ENCODE data around the gene OR7C2. TPM values are rescaled to one million over a fixed set of nuclear protein-coding genes. Genes with fewer than 3 reads are reported as not detected.

Gene OR7C2
- total and polyA plus RNA-seq, 2 experiments from 2014 or later = not detected

DNA sequence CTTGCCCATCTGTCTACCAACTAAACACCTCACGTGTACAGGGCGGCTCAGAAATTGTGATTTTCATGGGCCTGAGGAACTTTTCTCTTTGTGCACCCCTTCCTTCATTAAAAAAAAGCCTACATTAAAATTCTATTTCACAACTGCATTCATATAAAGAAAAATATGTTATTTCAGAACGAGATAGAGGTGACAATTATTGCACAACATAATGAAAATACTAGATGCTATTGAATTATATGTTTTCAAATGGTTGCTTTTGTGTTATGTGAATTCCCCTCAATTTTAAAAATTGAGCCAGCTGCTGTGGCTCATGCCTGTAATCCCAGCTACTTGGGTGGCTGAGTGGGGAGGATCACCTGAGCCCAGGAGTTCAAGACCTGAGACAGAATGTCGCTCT lies 33.2 kb downstream of the OR7C2 start:
- H3F3A ChIP-seq (replicated peaks; ENCODE audit: low read depth) = no peaks in the 10 kb centered on the region
- H3K4me1 ChIP-seq (ENCODE audit: insufficient read depth) = no peaks in the 10 kb centered on the region
- peaks cover 8% of the 10 kb centered on the region; the same call in 1 of the 2 replicates for H3K27me3 ChIP-seq (ENCODE audit: insufficient read depth)
- ATAC-seq = no peak
- no peak overlapping the region for H3K4me2 ChIP-seq
- no peak for DNase-seq (ENCODE audit: low spot score)
- Mint-ChIP-seq H3K4me1 (peaks cover 13% of the 10 kb centered on the region), H3K27me3 (ENCODE audit: insufficient read depth, low read depth, poor library complexity) (peaks cover 11% of the 10 kb centered on the region), H3K36me3 (ENCODE audit: low read depth) (peaks cover 24% of the 10 kb centered on the region), H3K9me3 (no peaks in the 10 kb centered on the region), H3K4me3 (no peak overlapping the region), H3K27ac (no peak overlapping the region)
- H3K36me3 ChIP-seq (ENCODE audit: insufficient read depth) = peaks cover 5% of the 10 kb centered on the region; the same call in 1 of the 2 replicates
- H3K79me2 ChIP-seq (replicated peaks; ENCODE audit: insufficient read depth) = no peaks in the 10 kb centered on the region
- H3K9me2 ChIP-seq (ENCODE audit: insufficient read depth) = no peaks in the 10 kb centered on the region
- TF ChIP-seq STAT1 (IDR thresholded peaks at IDR 0.05; ENCODE audit: unreplicated experiment) (no peak), ZNF114 (CRISPR knock-in tag; IDR thresholded peaks at IDR 0.05) (no peak)
- no peak overlapping the region for H3K27ac ChIP-seq (ENCODE audit: low read depth)
- no peak overlapping the region for H2AFZ ChIP-seq
- no peak overlapping the region for H3K4me3 ChIP-seq
- peaks cover 6% of the 10 kb centered on the region; the same call in 1 of the 2 replicates for H4K20me1 ChIP-seq (replicated peaks; ENCODE audit: insufficient read depth)

DNA sequence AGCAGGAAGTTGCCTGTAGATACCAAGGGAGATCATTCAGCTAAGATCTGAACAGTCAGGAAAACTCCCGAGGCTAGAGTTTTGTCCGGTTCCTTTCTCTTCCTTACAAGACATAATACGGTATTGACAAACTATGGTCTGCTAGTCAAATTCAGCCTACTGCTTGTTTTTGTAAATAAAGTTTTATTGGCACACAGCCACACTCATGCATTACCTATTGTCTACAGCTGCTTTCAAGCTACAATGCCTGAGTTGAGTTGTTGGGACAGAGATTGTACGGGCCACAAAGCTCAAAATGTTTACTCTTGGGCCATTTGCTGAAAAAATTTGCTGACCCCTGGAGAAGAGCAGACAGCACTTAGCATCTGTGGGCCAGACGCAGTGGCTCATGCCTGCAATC lies 35.8 kb downstream of the OR7C2 start:
- H2AFZ ChIP-seq = no peak overlapping the region
- no peak overlapping the region for H3K4me2 ChIP-seq
- H3K27me3 ChIP-seq (ENCODE audit: insufficient read depth) = peaks cover 8% of the 10 kb centered on the region; the same call in 1 of the 2 replicates
- DNase-seq (ENCODE audit: low spot score) (no peak), ATAC-seq (no peak)
- Mint-ChIP-seq H3K36me3 (ENCODE audit: low read depth) (peaks cover 4% of the 10 kb centered on the region), H3K4me1 (peaks cover 17% of the 10 kb centered on the region), H3K9me3 (no peaks in the 10 kb centered on the region), H3K27me3 (ENCODE audit: insufficient read depth, low read depth, poor library complexity) (peaks cover 15% of the 10 kb centered on the region), H3K4me3 (no peak overlapping the region), H3K27ac (no peak overlapping the region)
- no peak overlapping the region for H3K4me3 ChIP-seq
- H3K27ac ChIP-seq (ENCODE audit: low read depth) = no peak overlapping the region
- H3K36me3 ChIP-seq (ENCODE audit: insufficient read depth) = peaks cover 2% of the 10 kb centered on the region; the same call in 1 of the 2 replicates
- no peaks in the 10 kb centered on the region for H3K9me2 ChIP-seq (ENCODE audit: insufficient read depth)
- H4K20me1 ChIP-seq (replicated peaks; ENCODE audit: insufficient read depth) = peaks cover 6% of the 10 kb centered on the region; the same call in 1 of the 2 replicates
- no peaks in the 10 kb centered on the region for H3K4me1 ChIP-seq (ENCODE audit: insufficient read depth)
- no peaks in the 10 kb centered on the region for H3F3A ChIP-seq (replicated peaks; ENCODE audit: low read depth)
- no peaks in the 10 kb centered on the region for H3K79me2 ChIP-seq (replicated peaks; ENCODE audit: insufficient read depth)
- TF ChIP-seq JUNB (IDR thresholded peaks at IDR 0.05; ENCODE audit: unreplicated experiment) (no peak), STAT1 (IDR thresholded peaks at IDR 0.05; ENCODE audit: unreplicated experiment) (no peak), CREB1 (CRISPR knock-in tag; IDR thresholded peaks at IDR 0.05; ENCODE audit: low read depth) (no peak), NANOG (IDR thresholded peaks at IDR 0.05; ENCODE audit: borderline replicate concordance) (no peak)
- TF ChIP-seq, protein P1, sequence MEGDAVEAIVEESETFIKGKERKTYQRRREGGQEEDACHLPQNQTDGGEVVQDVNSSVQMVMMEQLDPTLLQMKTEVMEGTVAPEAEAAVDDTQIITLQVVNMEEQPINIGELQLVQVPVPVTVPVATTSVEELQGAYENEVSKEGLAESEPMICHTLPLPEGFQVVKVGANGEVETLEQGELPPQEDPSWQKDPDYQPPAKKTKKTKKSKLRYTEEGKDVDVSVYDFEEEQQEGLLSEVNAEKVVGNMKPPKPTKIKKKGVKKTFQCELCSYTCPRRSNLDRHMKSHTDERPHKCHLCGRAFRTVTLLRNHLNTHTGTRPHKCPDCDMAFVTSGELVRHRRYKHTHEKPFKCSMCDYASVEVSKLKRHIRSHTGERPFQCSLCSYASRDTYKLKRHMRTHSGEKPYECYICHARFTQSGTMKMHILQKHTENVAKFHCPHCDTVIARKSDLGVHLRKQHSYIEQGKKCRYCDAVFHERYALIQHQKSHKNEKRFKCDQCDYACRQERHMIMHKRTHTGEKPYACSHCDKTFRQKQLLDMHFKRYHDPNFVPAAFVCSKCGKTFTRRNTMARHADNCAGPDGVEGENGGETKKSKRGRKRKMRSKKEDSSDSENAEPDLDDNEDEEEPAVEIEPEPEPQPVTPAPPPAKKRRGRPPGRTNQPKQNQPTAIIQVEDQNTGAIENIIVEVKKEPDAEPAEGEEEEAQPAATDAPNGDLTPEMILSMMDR (conservative IDR thresholded peaks at IDR 0.05; ENCODE audit: low read depth in 2 of 2) = no peak
- TF ChIP-seq, protein P2, sequence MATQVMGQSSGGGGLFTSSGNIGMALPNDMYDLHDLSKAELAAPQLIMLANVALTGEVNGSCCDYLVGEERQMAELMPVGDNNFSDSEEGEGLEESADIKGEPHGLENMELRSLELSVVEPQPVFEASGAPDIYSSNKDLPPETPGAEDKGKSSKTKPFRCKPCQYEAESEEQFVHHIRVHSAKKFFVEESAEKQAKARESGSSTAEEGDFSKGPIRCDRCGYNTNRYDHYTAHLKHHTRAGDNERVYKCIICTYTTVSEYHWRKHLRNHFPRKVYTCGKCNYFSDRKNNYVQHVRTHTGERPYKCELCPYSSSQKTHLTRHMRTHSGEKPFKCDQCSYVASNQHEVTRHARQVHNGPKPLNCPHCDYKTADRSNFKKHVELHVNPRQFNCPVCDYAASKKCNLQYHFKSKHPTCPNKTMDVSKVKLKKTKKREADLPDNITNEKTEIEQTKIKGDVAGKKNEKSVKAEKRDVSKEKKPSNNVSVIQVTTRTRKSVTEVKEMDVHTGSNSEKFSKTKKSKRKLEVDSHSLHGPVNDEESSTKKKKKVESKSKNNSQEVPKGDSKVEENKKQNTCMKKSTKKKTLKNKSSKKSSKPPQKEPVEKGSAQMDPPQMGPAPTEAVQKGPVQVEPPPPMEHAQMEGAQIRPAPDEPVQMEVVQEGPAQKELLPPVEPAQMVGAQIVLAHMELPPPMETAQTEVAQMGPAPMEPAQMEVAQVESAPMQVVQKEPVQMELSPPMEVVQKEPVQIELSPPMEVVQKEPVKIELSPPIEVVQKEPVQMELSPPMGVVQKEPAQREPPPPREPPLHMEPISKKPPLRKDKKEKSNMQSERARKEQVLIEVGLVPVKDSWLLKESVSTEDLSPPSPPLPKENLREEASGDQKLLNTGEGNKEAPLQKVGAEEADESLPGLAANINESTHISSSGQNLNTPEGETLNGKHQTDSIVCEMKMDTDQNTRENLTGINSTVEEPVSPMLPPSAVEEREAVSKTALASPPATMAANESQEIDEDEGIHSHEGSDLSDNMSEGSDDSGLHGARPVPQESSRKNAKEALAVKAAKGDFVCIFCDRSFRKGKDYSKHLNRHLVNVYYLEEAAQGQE (IDR thresholded peaks at IDR 0.05; ENCODE audit: unreplicated experiment) = no peak
- TF ChIP-seq, protein P3, sequence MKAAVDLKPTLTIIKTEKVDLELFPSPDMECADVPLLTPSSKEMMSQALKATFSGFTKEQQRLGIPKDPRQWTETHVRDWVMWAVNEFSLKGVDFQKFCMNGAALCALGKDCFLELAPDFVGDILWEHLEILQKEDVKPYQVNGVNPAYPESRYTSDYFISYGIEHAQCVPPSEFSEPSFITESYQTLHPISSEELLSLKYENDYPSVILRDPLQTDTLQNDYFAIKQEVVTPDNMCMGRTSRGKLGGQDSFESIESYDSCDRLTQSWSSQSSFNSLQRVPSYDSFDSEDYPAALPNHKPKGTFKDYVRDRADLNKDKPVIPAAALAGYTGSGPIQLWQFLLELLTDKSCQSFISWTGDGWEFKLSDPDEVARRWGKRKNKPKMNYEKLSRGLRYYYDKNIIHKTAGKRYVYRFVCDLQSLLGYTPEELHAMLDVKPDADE (IDR thresholded peaks at IDR 0.05) = no peak
- TF ChIP-seq, protein P4, sequence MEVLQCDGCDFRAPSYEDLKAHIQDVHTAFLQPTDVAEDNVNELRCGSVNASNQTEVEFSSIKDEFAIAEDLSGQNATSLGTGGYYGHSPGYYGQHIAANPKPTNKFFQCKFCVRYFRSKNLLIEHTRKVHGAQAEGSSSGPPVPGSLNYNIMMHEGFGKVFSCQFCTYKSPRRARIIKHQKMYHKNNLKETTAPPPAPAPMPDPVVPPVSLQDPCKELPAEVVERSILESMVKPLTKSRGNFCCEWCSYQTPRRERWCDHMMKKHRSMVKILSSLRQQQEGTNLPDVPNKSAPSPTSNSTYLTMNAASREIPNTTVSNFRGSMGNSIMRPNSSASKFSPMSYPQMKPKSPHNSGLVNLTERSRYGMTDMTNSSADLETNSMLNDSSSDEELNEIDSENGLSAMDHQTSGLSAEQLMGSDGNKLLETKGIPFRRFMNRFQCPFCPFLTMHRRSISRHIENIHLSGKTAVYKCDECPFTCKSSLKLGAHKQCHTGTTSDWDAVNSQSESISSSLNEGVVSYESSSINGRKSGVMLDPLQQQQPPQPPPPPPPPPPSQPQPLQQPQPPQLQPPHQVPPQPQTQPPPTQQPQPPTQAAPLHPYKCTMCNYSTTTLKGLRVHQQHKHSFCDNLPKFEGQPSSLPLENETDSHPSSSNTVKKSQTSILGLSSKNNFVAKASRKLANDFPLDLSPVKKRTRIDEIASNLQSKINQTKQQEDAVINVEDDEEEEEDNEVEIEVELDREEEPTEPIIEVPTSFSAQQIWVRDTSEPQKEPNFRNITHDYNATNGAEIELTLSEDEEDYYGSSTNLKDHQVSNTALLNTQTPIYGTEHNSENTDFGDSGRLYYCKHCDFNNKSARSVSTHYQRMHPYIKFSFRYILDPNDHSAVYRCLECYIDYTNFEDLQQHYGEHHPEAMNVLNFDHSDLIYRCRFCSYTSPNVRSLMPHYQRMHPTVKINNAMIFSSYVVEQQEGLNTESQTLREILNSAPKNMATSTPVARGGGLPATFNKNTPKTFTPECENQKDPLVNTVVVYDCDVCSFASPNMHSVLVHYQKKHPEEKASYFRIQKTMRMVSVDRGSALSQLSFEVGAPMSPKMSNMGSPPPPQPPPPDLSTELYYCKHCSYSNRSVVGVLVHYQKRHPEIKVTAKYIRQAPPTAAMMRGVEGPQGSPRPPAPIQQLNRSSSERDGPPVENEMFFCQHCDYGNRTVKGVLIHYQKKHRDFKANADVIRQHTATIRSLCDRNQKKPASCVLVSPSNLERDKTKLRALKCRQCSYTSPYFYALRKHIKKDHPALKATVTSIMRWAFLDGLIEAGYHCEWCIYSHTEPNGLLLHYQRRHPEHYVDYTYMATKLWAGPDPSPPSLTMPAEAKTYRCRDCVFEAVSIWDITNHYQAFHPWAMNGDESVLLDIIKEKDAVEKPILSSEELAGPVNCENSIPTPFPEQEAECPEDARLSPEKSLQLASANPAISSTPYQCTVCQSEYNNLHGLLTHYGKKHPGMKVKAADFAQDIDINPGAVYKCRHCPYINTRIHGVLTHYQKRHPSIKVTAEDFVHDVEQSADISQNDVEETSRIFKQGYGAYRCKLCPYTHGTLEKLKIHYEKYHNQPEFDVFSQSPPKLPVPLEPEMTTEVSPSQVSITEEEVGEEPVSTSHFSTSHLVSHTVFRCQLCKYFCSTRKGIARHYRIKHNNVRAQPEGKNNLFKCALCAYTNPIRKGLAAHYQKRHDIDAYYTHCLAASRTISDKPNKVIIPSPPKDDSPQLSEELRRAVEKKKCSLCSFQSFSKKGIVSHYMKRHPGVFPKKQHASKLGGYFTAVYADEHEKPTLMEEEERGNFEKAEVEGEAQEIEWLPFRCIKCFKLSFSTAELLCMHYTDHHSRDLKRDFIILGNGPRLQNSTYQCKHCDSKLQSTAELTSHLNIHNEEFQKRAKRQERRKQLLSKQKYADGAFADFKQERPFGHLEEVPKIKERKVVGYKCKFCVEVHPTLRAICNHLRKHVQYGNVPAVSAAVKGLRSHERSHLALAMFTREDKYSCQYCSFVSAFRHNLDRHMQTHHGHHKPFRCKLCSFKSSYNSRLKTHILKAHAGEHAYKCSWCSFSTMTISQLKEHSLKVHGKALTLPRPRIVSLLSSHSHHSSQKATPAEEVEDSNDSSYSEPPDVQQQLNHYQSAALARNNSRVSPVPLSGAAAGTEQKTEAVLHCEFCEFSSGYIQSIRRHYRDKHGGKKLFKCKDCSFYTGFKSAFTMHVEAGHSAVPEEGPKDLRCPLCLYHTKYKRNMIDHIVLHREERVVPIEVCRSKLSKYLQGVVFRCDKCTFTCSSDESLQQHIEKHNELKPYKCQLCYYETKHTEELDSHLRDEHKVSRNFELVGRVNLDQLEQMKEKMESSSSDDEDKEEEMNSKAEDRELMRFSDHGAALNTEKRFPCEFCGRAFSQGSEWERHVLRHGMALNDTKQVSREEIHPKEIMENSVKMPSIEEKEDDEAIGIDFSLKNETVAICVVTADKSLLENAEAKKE (CRISPR knock-in tag; IDR thresholded peaks at IDR 0.05) = no peak

Measured in GM23338 (cell line).